ENCODE results near the gene SEC23B. TPM values are rescaled to one million over a fixed set of nuclear protein-coding genes. Genes with fewer than 3 reads are reported as not detected.

SEC23B gene
- total RNA-seq, 1 experiment from 2014 or later = 67.1 TPM

GRCh38 chr20:18506744-18507143 lies 996 bp upstream of the SEC23B start (continued):
- TF ChIP-seq CTCF (IDR thresholded peaks at IDR 0.05) (no peak), ZNF416 (CRISPR knock-in tag; IDR thresholded peaks at IDR 0.05) (no peak), NFATC4 (CRISPR knock-in tag; IDR thresholded peaks at IDR 0.05) (no peak), GABPB1 (CRISPR knock-in tag; IDR thresholded peaks at IDR 0.05) (no peak), CREM (CRISPR knock-in tag; IDR thresholded peaks at IDR 0.05) (no peak), MYBL2 (CRISPR knock-in tag; IDR thresholded peaks at IDR 0.05) (no peak), CREB1 (CRISPR knock-in tag; IDR thresholded peaks at IDR 0.05) (no peak), IRF1 (CRISPR knock-in tag; IDR thresholded peaks at IDR 0.05) (no peak)

- ChIA-PET POLR2A (no interaction called here), CTCF (no interaction called here)
- H3K27ac Mint-ChIP-seq = no peak overlapping the region
- peaks cover 15% of the 10 kb centered on the region for H3K4me1 Mint-ChIP-seq
- DNase-seq (ENCODE audit: low spot score) = no peak
- no peaks in the 10 kb centered on the region for H3K9me3 Mint-ChIP-seq
- no peaks in the 10 kb centered on the region for H3K27me3 Mint-ChIP-seq (ENCODE audit: low read depth)
- ATAC-seq = no peak
- no peak overlapping the region for H3K4me3 Mint-ChIP-seq
- peaks cover 38% of the 10 kb centered on the region for H3K36me3 Mint-ChIP-seq
- no peak for TF ChIP-seq JUN (CRISPR knock-in tag; IDR thresholded peaks at IDR 0.05)
- TF ChIP-seq PRDM15 (CRISPR knock-in tag; IDR thresholded peaks at IDR 0.05) = no peak
- TF ChIP-seq ZNF281 (CRISPR knock-in tag; IDR thresholded peaks at IDR 0.05) = no peak
- TF ChIP-seq SP1 (CRISPR knock-in tag; conservative IDR thresholded peaks at IDR 0.05) = no peak
- no peak for TF ChIP-seq ATF1 (CRISPR knock-in tag; IDR thresholded peaks at IDR 0.05)
- TF ChIP-seq RORB (CRISPR knock-in tag; IDR thresholded peaks at IDR 0.05) = no peak
- TF ChIP-seq ZNF532 (CRISPR knock-in tag; IDR thresholded peaks at IDR 0.05; ENCODE audit: borderline replicate concordance) = no peak
- no peak for TF ChIP-seq ZNF425 (CRISPR knock-in tag; conservative IDR thresholded peaks at IDR 0.05)
- TF ChIP-seq FOXP1 (CRISPR knock-in tag; IDR thresholded peaks at IDR 0.05; ENCODE audit: borderline replicate concordance) = no peak
- TF ChIP-seq ATF3 (CRISPR knock-in tag; conservative IDR thresholded peaks at IDR 0.05) = no peak
- no peak for TF ChIP-seq CREM (CRISPR knock-in tag; IDR thresholded peaks at IDR 0.05)
Observed at GRCh38 chr20:18511571-18511970, 3.8 kb downstream of the SEC23B start.

Data from WTC11 (cell line).